ENCODE measurements around the gene CDC42BPB. TPM values are rescaled to one million over a fixed set of nuclear protein-coding genes. Genes with fewer than 3 reads are reported as not detected.

Gene CDC42BPB
- total and polyA plus RNA-seq, 2 of the 13 experiments (the other 11 are each of a cell fraction or from before 2014, with no cell fraction given) = 19.7 to 32.3 TPM

- TF ChIP-seq ZNF326 (CRISPR knock-in tag; IDR thresholded peaks at IDR 0.05; ENCODE audit: borderline replicate concordance) (no peak), GFI1 (CRISPR knock-in tag; IDR thresholded peaks at IDR 0.05; ENCODE audit: borderline replicate concordance) (no peak), ZZZ3 (CRISPR knock-in tag; IDR thresholded peaks at IDR 0.05; ENCODE audit: borderline replicate concordance) (no peak), PATZ1 (CRISPR knock-in tag; IDR thresholded peaks at IDR 0.05) (peak; percentile 49; the same call in 1 of the 2 replicates), PRDM10 (CRISPR knock-in tag; IDR thresholded peaks at IDR 0.05; ENCODE audit: low read depth) (no peak), HNRNPH1 (optimal IDR thresholded peaks at IDR 0.05; ENCODE audit: low read depth, low read length) (no peak), ZFP41 (CRISPR knock-in tag; IDR thresholded peaks at IDR 0.05; ENCODE audit: borderline replicate concordance) (no peak), ZNF644 (CRISPR knock-in tag; IDR thresholded peaks at IDR 0.05; ENCODE audit: low read depth) (no peak), TIGD3 (CRISPR knock-in tag; IDR thresholded peaks at IDR 0.05; ENCODE audit: borderline replicate concordance) (no peak; the same call in 1 of the 2 replicates), ZBTB39 (CRISPR knock-in tag; IDR thresholded peaks at IDR 0.05) (no peak), ZNF331 (CRISPR knock-in tag; IDR thresholded peaks at IDR 0.05) (peak; percentile 63), SOX6 (IDR thresholded peaks at IDR 0.05) (no peak), SOX6 (CRISPR knock-in tag; IDR thresholded peaks at IDR 0.05) (peak; percentile 17), TBL1XR1 (IDR thresholded peaks at IDR 0.05; ENCODE audit: borderline replicate concordance, low read length, partially characterized antibody) (no peak), TFE3 (CRISPR knock-in tag; IDR thresholded peaks at IDR 0.05) (no peak), MEF2D (CRISPR knock-in tag; IDR thresholded peaks at IDR 0.05) (0 out of 2 replicates have a peak, but pooled peaks have one; percentile 43), ZNF44 (CRISPR knock-in tag; IDR thresholded peaks at IDR 0.05) (no peak), PHF20 (CRISPR knock-in tag; IDR thresholded peaks at IDR 0.05) (no peak), KMT2A (CRISPR knock-in tag; IDR thresholded peaks at IDR 0.05) (no peak)
Observed at GRCh38 chr14:103104654-103105452, 47.5 kb upstream of the CDC42BPB start (continued).
